Activated CD4-positive, alpha-beta T cell treated with anti-CD3 and anti-CD28 coated beads, Interleukin-2, amount 50 U/mL, for 24 hours (primary cell): ENCODE data around the gene MAP3K7CL.

Experiments
- DNase-seq, 2 donors: peaks; one replicate each; pipeline ENCODE4 v3.0.0-alpha.2; 2020; ENCODE audit warnings: low read depth in 1 of 2, low spot score in 1 of 2

MAP3K7CL gene, protein sequence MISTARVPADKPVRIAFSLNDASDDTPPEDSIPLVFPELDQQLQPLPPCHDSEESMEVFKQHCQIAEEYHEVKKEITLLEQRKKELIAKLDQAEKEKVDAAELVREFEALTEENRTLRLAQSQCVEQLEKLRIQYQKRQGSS

DNA sequence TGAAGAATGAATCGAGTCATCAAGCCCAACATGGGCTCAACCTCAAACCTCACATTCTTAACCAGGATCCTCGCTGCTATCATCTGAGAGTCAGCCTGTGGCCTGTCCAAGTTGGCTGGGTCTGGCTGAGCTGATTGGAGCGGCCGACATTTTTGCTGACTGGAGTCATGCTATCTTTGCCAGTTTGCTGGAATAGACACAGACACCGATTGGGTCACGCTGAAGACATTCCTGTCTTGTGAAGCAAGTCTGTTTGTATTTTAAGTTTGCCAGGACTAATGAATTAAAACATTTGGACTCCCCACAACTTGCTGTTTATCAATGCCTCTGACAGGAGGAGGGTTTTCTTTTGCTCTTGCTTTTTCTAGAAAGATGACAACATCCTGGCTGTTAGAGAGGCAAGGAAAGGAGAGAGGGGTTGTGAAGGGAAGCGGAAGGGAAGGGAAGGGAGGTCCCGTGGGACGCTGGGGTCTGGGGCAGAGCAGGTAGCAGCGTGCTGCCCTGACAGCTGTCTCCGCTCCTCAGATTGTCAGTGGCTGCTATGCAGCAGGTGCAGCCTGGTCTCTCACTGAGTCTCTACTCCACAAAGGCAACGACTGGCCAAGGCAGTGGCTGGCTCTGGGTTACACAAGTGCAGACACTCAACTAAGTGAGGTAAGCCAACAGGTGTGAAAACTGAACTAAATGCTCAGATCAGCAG is at the start of gene MAP3K7CL:
Gene MAP3K7CL (plus strand): TSS at position 375 of the 700 bp plus-strand sequence. CDS start 2,701 bp downstream, outside the sequence.
- no peak for DNase-seq

DNA sequence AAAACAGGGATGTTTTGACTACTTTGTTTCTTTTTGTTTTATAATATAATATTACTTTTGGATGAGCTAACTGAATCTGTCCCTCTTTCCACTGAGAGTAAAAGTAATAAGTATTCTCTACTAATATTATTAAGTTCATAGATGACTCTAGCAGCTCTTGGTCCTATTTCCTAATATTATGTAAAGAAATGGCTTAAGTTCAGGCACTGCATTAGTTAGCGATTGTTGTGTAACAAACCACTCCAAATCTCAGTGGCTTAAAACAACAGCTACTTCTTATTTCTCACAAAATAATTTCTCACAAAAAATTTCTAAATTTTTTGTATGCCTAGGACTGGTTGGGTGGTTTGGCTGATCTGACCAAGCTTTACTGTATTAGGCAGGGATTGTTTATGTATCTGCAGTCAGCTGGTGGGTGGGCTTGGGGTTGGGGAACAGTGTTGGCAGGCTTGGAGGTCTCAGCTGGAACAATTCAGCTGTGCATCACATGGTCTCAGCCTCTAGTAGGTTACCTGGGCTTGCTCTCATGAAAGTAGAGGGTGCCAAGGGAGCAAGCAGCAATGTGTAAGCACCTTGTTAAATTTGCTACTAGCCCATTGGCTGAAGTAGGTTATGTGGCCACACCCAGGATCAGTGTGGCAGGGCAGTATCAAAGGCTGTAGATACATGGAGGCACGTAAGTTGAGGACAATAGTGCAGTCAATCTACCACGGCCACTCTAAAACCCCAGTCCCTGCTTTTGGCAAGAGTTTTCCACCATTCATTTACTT is 48.2 kb upstream of the MAP3K7CL start:
- no peak for DNase-seq

DNA sequence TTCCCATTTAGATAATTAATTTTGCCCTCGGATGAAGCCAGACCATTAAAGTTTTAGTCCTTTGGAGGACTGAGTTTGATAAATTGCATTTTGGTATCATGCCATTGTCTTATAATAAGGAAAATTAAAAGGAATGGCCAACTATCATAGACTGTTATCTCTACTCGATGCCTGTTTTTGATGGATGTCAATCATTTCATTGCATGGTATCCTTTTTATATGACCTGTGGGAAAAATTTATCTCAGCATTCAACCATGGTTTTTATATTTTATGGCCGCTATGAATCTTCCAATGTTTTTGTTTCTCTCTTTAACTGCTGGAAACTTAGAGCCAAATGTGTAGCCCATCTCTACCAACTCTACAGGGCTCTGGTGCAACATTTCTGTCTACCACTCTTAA is 47.1 kb upstream of the MAP3K7CL start:
- no peak for DNase-seq

DNA sequence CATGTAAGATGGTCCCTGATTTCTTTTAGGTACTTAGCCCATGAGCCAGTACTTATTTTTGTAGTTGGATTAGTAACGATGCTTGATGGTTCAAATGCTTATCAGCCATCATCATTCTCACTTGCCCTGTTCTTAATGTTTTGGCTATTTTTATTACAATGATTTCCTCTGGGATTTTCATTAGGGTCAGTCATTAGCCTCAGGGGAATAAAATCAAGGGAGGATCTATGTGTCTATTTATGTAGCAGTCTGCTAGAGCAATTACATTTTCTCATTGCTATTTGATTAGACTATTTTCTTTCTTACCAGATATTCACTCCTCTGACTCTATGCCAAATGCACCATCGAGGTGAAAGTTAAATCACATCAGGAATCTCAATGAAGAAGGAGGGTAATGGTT is 46.1 kb upstream of the MAP3K7CL start:
- no peak for DNase-seq

DNA sequence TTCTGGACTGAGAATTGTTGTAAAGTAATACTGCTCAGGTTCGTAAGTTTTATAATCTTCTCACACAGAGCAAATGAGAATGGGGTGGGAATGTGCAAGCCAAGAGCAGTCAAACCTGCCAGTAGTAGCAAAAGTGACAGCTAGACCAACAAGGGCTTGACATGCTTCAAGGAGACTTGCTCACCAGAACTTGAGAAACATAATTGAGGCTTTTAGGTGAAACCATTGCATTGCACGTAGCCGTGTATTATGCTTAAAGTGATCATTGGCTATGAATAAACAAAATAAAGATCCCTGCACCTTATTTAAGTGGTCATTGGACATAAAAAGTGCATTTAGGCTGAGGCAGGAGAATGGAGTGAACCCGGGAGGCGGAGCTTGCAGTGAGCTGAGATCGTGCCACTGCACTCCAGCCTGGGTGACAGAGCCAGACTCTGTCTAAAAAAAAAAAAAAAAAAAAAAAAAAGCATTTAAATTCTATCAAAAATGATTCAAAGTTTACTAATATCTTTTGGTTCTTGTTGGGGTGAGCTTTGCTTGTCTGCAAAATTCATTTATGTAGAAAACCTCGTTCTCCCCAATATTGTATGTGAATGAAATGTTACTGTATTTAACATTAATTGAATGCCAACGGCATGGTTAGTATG is 45.2 kb upstream of the MAP3K7CL start:
- DNase-seq, result no peak

DNA sequence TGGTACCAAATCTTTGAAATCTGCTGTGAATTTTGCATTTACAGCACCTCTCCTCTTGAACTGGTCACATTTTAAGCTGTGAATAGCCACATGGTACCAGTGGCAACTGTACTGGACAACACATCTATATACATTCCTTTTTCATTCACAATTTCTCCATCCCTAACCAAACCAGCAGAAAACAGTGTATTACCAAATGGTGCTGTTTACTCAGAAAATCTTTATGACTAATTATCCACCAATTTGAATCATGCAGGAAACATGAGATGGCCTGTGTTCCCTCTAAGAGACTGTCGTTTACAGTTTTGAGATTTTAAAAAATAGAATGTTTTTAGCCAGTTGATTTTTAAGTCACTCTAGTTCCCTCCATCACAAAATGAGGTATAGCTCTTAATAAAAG is 39.4 kb upstream of the MAP3K7CL start:
- DNase-seq, result no peak

DNA sequence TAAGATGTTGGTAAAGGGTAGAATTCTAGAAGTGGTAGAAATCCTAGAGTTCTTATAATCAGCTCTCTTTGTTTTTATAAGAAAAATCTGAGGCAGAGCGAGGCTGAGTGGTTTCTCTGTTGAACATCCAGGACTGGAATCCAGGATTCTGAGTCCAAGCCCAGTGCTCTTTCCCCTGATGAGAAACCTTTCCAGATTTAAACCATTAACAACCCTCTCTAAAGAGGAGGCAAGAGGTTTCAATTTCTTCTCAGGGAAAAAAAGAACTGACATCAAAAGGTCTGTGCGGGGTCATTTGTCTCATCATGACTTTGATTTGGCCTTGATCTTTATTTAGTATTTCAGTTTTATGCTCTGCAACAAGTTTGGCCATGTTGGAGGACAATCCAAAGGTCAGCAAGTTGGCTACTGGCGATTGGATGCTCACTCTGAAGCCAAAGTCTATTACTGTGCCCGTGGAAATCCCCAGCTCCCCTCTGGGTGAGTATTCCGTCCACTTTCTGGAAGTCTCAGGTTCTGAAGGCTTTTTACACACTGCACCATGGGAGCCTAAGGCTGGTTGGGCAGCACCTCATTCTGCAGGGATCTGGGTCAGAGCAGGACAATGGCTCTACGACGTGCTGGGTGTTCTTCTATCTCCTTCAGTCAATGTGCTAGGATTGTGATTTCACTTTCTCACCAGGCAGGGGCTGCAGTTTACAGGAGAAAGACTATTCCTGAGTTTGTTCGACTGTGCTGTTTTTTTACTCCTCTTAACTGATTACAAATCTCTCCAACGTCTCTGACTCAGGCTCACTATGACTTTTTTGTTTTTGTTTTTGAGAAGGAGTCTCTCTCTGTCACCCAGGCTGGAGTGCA is 38.1 kb upstream of the MAP3K7CL start:
- no peak for DNase-seq

DNA sequence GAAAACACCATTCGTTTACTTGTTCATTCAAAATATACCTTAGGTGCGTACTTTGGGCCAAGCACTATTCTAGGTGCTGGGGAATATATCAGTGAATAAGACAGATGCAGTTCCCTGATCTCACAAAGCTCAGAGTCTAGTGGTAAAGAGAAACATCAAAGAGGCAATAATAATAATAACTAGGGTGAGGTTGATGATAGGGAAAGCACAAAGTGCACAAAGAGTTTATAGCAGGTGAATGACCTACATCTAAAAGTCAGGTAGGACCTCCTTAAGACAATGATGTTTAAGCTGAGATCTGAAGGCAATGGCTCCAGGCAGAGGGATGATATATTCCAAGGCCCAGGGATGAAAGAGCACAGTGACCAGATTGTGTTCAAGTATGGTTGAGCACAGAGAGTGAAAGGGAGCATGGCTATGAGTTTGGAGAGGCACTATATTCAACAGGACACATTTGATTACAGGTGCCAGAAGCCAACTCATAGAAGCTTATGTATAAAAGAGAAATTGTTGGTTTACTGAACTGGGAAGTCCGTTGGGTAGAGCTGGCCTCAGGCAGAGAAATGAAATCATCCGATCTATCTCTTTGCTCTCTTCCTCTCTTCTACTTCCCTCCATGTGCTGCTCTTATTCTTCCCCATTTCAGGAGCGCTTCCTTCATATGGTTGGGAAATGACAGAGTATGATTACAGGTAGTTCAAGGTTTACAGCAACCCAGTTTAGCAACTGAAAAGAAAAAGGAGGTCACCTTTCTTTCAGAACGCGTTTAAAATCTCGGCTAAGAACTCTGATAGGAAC is 34.0 kb upstream of the MAP3K7CL start:
- DNase-seq, result no peak

DNA sequence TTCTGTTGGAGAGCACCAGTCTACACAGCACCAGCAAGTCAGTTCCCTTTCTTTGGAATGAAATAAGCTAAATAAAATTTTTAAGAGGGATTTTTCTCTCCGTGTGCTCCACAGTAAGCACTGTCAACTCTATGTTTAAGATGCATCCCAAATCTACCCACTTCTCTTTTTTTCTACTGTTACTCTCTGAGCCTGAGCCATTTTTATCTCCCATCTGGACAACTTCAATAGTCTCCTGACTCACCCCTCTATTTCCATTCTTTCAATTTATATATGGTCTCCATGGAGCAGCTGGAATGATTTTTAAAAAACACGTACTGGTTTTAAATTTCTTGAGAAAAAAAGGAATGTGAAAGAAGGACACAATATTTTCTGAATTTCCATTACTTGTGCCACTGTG is 32.3 kb upstream of the MAP3K7CL start:
- no peak for DNase-seq

DNA sequence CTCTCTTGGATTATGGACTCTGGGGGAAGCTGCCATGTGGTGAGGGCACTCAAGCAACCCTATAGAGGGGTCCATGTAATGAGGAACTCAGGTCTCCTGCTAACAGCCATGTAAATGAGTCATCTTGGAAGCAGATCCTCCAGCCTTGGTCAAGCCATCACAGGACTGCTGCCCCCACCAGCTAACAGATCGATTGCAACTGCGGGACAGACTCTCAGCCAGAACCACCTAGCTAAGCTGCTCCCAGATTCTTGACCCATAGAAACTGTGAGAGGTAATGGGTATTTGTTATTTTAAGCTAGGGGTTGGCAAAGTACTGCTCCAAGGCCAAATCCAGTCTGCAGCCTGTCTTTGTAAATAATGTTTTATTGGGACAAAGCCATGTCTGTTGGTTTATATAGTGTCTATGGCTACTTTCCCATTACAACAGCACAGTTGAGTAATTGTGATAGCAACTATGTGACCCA is 27.6 kb upstream of the MAP3K7CL start:
- DNase-seq, result no peak

DNA sequence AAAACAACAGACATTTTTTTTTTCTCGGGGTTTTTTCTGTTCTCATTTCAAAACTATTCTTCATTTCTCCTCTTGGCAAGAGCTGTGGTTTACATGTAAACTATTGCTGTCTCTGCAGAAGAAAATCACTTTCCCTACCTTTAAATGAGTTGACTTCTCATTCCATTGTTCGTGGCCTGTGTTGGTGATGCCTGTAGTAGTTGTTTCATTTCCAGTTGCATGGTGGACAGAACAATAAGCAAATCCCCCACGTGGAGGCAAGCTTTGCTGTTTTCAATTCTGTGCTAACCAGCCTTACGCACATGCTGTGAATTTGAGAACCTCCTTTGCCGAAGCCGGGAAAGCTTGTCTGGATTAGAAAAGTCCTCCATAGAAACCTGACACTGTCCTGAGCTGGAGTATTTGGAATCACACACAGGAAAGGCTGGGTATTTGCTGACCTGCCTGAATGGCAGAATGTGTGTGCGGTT is 26.2 kb upstream of the MAP3K7CL start:
- DNase-seq, result no peak

DNA sequence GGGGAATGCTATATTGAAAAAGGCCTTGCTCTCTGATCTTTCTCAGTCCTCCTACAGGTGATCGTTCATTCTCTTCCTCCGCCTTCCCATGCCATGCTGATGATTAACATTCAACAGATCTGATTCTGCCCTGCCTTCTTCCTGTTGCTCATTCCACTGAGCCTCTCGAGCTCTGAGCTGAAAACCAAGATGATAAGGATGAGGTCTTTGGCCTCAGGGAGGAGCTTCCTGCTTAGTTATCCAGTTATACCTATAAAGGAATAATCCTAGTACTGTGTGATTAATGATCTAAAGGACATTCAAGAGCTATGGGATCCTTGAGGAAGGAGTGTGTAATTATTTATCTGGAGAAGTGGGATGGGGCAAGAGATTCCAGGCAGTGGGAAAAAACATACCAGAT is 25.2 kb upstream of the MAP3K7CL start:
- no peak for DNase-seq

DNA sequence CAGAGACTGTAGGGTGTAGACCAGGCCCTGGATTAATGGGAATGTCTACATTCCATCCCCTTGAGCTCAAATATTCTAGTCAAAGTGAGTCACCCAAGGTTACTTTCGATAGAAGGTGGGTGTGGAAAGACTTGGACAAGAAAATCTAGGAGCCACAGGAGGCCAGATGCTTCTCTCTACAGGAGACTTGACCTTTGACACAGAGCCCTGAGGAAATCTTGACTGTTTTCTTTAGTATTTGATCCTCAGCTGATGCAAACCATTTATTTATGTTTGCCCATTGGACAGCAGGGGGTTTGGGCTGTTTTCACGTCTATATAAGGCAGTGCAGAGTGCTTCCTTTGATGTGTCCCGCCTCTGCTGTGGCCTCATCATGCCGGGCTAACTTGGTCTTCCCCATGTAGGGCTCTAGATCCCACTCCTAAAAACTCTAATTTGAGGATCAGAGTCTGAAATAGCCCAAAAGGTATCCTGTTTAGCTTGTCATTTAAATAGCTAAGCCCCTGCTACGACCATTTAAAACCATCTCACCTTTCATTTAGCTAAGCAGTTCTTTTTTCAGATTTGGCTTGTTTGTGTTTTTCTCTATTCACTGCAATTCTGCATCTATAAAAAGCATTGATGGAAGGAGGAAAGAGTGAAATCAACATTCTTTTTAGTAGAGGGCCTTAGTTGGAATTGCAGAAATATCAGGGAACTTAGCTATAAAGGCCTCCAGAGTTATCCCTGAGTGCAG is 15.5 kb upstream of the MAP3K7CL start:
- no peak for DNase-seq

DNA sequence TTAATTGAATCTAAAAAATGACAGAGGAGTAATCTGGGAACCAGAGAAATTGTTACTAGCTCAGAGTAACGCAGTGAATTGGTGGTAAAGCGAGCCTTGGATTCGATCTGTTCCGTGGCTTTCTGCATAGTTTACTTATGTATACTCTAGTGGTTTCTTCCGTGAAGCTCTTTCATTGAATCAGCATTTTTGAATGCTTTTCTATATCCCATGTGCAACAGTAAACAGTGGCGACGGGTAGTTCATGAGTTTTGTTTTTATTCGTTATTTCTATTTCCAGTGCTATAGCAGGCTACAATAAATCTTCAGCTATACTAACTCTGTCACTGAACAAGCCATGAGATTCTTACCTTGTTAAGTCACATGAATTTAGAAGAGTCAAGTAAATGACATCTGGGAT is 14.5 kb upstream of the MAP3K7CL start:
- DNase-seq, result no peak

DNA sequence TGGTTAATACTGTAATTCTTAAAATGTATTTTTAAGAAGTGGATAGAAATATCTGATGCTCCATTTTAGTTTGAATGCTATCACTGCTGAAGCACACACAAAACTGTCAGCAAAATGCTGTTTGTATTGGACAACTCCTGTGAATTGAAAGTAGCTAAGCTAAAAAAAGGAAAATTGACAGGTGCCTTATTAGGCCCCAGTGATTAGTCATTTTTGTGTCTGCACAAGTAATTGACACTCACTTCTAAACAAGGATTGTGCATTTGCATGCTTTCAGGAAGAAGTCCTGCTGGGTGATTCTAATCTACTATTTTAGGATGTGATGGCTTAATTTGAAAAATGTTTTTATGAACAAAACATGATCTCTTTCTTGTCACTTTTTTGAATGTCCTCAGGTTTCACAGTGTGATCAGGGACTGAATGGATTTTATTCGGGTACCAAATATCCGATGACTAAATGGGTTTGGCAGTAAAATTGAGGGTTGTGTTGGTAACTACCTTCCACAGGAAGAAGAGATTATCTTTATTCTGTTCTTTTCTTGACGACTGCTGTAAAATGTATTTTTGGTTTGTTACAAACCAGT is 13.0 kb upstream of the MAP3K7CL start:
- DNase-seq, result no peak

DNA sequence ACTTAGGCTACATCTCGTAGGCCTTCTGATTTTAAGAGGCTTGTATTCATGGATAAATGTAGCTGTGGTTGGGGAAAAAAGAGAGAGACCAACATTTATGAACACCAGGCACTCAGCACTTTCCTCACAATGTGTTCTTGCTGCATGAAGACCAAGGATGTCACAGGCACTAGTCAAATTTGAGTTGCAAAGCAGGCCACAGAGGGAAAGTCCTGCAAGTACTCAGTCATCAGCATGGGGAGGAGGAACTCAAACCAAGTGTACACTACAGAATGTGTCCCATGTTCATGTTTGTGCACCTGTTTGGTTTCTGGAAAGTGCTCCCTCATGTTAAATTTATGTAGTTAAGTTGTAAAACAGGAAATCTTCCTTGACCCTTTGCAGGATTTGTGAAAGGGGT is 8.7 kb upstream of the MAP3K7CL start:
- DNase-seq, result no peak

DNA sequence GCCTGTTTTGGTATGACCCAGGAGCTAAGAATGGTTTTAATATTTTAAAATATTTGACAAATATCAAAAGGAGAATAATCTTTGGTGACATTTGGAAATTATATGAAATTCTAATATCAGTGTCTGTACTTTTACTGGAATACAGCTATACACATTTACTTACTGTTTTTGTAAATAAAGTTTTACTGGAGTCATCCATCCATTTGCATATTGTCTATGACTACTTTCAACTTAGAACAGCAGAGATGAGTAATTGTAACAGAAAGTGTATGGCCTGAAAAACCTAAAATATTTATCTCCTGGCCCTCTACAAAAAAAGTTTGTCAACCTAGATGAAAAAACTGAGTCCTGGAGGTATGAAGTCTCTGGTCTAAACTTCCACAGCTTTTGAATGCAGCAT is 5.8 kb upstream of the MAP3K7CL start:
- no peak for DNase-seq

DNA sequence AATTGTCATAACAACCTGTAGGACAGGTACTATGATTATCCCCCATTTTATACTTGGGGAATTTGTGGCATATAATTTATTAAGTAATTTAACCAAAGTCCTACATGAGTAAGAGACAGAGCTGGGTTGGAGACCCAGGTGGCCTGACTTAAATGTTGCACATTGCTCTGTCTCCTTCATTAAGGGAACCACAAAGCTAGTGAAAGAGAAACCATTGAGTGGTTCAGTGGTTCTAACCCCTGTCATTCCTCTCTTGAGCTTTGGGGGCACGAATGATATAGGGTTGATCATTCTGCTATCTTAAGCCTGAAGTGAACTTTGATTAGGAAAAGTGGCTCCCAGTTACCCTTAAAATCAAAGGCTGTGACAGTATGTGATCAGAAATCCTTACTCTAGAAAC is 5.3 kb upstream of the MAP3K7CL start:
- DNase-seq, result no peak

DNA sequence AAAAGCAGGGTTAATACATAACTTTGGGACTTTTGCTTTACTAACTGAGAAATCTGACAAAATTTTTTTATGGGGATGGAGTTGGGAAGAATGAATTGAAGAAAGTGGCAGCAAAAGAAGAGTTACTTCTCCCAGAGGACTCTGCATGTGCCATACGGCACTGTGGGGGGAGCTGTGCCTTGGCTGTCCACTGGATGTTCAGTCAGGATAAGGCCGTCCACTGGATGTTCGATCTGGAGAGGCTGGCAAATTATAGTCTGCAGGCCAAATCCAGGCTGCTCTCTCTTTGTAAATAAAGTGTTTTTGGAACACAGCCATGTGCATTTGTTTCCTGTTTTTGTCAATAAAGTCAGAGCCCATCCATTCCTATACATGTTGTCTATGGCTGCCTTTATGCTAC is 4.5 kb upstream of the MAP3K7CL start:
- DNase-seq, result no peak
